Placental epithelial cell (primary cell): Measurements from ENCODE around the gene GPR135. TPM values are rescaled to one million over a fixed set of nuclear protein-coding genes. Genes with fewer than 3 reads are reported as not detected.

Source experiments
- total RNA-seq: library from RNA; depleted of rRNA; stranded (reverse); fragments of >200 nt; gene quantifications from 2 replicates; pipeline ENCODE4 v1.2.3, GENCODE V29; 2012

The GPR135 gene
- 2.7 and 2.9 TPM in 2 replicates for total RNA-seq

GRCh38 chr14:59465316-59466135 lies at the start of gene GPR135:
TSS of gene GPR135 (minus strand) at chr14:59465380. CDS start at chr14:59465226, 154 bp downstream.

GRCh38 chr14:59483819-59484638 lies 18.8 kb upstream of the GPR135 start, which contains the start of the genes JKAMP and L3HYPDH:
TSS of gene JKAMP (plus strand) at chr14:59484517. CDS start at chr14:59484590, 73 bp downstream.
TSS of gene L3HYPDH (minus strand) at chr14:59484408. CDS start at chr14:59484316, 92 bp downstream.

Other genes with a start within 250 kb of the GPR135 start
- gene L3HYPDH, start 19.0 kb upstream of the GPR135 start, total RNA-seq, result 49.0 and 55.4 TPM in 2 replicates
- gene JKAMP, start 19.1 kb upstream of the GPR135 start, total RNA-seq, result 48.3 and 90.8 TPM in 2 replicates
- not detected in 2 replicates for gene CCDC175, start 111.4 kb upstream of the GPR135 start, total RNA-seq